SK-MEL-5 (cell line): ENCODE results near the gene RASGEF1B. TPM values are rescaled to one million over a fixed set of nuclear protein-coding genes. Genes with fewer than 3 reads are reported as not detected.

Experiments used
- DNase-seq: peaks from one replicate; pipeline ENCODE4 v3.0.0-alpha.2; 2016; ENCODE audit warnings: low read depth, low spot score
- in situ Hi-C: cut with HindIII; loops from 2 replicates; pipeline ENCODE4 v1.10.0; 2016; ENCODE audit warnings: low sequenced_read_pairs, high pct_unique_total_duplicates, low pct_unique_long_range_greater_than_20kb
- total RNA-seq: library from RNA; depleted of rRNA; stranded (reverse); fragments of >200 nt; shearing (Covaris generic); gene quantifications from 2 replicates; pipeline ENCODE4 v1.2.3, GENCODE V29; 2014

The RASGEF1B gene
- total RNA-seq, 1 experiment from 2014 or later: 0.16 TPM

- DNase-seq: no peak
- in situ Hi-C loops: no loop called here
These were observed 18.7 kb downstream of the RASGEF1B start for GRCh38 chr4:81453024-81453423.

GRCh38 chr4:81452452-81453006 is 19.2 kb downstream of the RASGEF1B start:
- DNase-seq: no peak
- in situ Hi-C loops: no loop called here

- no peak for DNase-seq
- in situ Hi-C loops: no loop called here
These were observed 22.7 kb downstream of the RASGEF1B start for GRCh38 chr4:81449015-81449414.

GRCh38 chr4:81447566-81448229 is 24.0 kb downstream of the RASGEF1B start:
- in situ Hi-C loops: no loop called here
- DNase-seq: no peak

- no peak for DNase-seq
- in situ Hi-C loops: no loop called here
These were observed 25.1 kb downstream of the RASGEF1B start for GRCh38 chr4:81446634-81447033.

GRCh38 chr4:81445196-81445595 is 26.5 kb downstream of the RASGEF1B start:
- in situ Hi-C loops: no loop called here
- no peak for DNase-seq

GRCh38 chr4:81442484-81443085 is 29.1 kb downstream of the RASGEF1B start:
- no peak for DNase-seq
- in situ Hi-C loops: no loop called here

GRCh38 chr4:81440949-81441348 is 30.8 kb downstream of the RASGEF1B start:
- in situ Hi-C loops: no loop called here
- DNase-seq: no peak

- DNase-seq: no peak
- in situ Hi-C loops: no loop called here
These were observed 34.6 kb downstream of the RASGEF1B start for GRCh38 chr4:81436941-81437574.

- in situ Hi-C loops: no loop called here
- no peak for DNase-seq
These were observed 35.6 kb downstream of the RASGEF1B start for GRCh38 chr4:81436096-81436495.

- in situ Hi-C loops: no loop called here
- no peak for DNase-seq
These were observed 38.9 kb downstream of the RASGEF1B start for GRCh38 chr4:81432825-81433224.

GRCh38 chr4:81431971-81432370 is 39.7 kb downstream of the RASGEF1B start:
- in situ Hi-C loops: no loop called here
- DNase-seq: no peak

- DNase-seq: no peak
- in situ Hi-C loops: no loop called here
These were observed 42.1 kb downstream of the RASGEF1B start for GRCh38 chr4:81429607-81430006.

GRCh38 chr4:81429031-81429430 is 42.7 kb downstream of the RASGEF1B start:
- DNase-seq: no peak
- in situ Hi-C loops: no loop called here

- in situ Hi-C loops: no loop called here
- DNase-seq: no peak
These were observed 43.7 kb downstream of the RASGEF1B start for GRCh38 chr4:81428002-81428401.

GRCh38 chr4:81427344-81427821 is 44.3 kb downstream of the RASGEF1B start:
- no peak for DNase-seq
- in situ Hi-C loops: no loop called here

GRCh38 chr4:81426770-81427289 is 44.9 kb downstream of the RASGEF1B start:
- no peak for DNase-seq
- in situ Hi-C loops: no loop called here
